ENCODE results near the gene NR3C2. TPM values are rescaled to one million over a fixed set of nuclear protein-coding genes. Genes with fewer than 3 reads are reported as not detected.
A peak's percentile ranks its signal among the peaks of the same experiment; 100 is the strongest.

The NR3C2 gene
- total RNA-seq, 1 donor from 2014 or later = 0.79 TPM

DNA sequence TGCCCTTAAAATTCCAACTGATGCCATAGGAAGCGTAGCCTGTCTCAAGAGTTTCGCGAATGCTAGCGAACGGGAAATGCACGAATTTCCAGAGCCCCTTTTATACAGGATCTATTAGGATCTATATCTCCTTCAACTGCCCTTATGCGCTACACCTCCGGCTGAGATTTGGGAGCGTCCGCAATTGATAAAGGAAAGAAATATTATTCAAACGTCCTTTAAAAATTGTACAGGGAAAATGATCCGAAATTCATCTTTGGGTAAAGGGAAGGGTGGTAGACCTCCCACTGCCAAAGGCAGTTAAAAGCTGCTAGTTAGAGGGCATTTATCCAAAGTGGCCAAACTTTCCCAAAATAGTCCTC lies 609 bp downstream of the NR3C2 start:
- DNase-seq (ENCODE audit: low read depth) = no peak
- no peak for TF ChIP-seq CTCF (IDR thresholded peaks at IDR 0.05; ENCODE audit: insufficient read depth, low read length, severe bottlenecking)
- FAIRE-seq = no peak
- Histone ChIP-seq H3K4me3 (ENCODE audit: low read depth, low read length) (peak overlapping the region; percentile 92), H3K36me3 (ENCODE audit: control insufficient read depth, insufficient read depth, low read length) (no peaks in the 10 kb centered on the region), H3K27me3 (ENCODE audit: control insufficient read depth, insufficient read depth, low read length) (peaks cover 11% of the 10 kb centered on the region)

GRCh38 chr4:148438047-148438446 lies 4.2 kb downstream of the NR3C2 start:
- no peak overlapping the region for H3K4me3 ChIP-seq (ENCODE audit: low read depth, low read length)
- no peak for DNase-seq (ENCODE audit: low read depth)
- peaks cover 2% of the 10 kb centered on the region for H3K27me3 ChIP-seq (ENCODE audit: control insufficient read depth, insufficient read depth, low read length)
- no peak for FAIRE-seq
- no peak for TF ChIP-seq CTCF (IDR thresholded peaks at IDR 0.05; ENCODE audit: insufficient read depth, low read length, severe bottlenecking)
- no peaks in the 10 kb centered on the region for H3K36me3 ChIP-seq (ENCODE audit: control insufficient read depth, insufficient read depth, low read length)

- TF ChIP-seq CTCF (IDR thresholded peaks at IDR 0.05; ENCODE audit: insufficient read depth, low read length, severe bottlenecking) = no peak
- FAIRE-seq = no peak
- DNase-seq (ENCODE audit: low read depth) = no peak
- peaks cover 2% of the 10 kb centered on the region for H3K27me3 ChIP-seq (ENCODE audit: control insufficient read depth, insufficient read depth, low read length)
- H3K4me3 ChIP-seq (ENCODE audit: low read depth, low read length) = no peak overlapping the region
- no peaks in the 10 kb centered on the region for H3K36me3 ChIP-seq (ENCODE audit: control insufficient read depth, insufficient read depth, low read length)
These were observed 4.8 kb downstream of the NR3C2 start for GRCh38 chr4:148437439-148437838.

- no peak for DNase-seq (ENCODE audit: low read depth)
- Histone ChIP-seq H3K4me3 (ENCODE audit: low read depth, low read length) (no peak overlapping the region), H3K36me3 (ENCODE audit: control insufficient read depth, insufficient read depth, low read length) (no peaks in the 10 kb centered on the region), H3K27me3 (ENCODE audit: control insufficient read depth, insufficient read depth, low read length) (peaks cover 2% of the 10 kb centered on the region)
- no peak for FAIRE-seq
- no peak for TF ChIP-seq CTCF (IDR thresholded peaks at IDR 0.05; ENCODE audit: insufficient read depth, low read length, severe bottlenecking)
These were observed 5.7 kb downstream of the NR3C2 start for GRCh38 chr4:148436512-148436911.

DNA sequence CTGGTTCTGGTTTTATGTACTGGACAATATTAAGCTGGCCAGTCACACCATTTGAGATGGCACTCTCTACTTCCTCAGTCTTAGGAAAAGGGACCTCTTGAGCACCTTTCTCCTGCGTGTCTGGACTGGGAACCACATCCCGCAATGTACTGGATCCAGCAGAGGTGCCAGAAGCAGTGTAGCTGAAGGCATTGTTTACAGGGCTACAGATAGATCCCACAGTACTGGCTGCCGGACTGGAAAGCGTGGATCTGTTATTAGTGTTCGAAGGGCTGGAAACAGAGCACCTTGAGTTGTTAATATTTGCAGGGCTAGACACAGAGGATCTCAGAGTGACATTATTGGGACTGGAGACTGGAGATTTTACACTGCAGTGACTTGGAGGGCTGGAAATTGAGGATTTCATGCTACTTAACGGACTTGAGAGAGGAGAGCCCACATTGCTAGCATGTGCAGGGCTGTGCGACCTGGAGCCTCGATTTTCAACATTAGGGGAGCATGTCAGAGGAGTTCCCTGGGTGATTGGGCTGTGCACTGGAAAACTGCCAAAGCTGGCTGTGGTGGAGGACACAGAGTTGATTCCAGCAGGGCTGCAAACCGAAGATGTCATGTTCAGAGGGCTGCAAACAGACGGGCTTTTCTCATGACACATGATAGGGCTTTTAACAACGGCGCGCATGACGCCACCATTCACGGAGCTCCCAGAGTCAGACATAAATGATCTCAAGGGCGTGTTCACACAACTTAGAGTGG lies 6.4 kb downstream of the NR3C2 start:
- FAIRE-seq = peak; percentile 66
- H3K27me3 ChIP-seq (ENCODE audit: control insufficient read depth, insufficient read depth, low read length) = peaks cover 2% of the 10 kb centered on the region
- no peak for TF ChIP-seq CTCF (IDR thresholded peaks at IDR 0.05; ENCODE audit: insufficient read depth, low read length, severe bottlenecking)

More for the DNA sequence above, 6.4 kb downstream of the NR3C2 start:
- Histone ChIP-seq H3K4me3 (ENCODE audit: low read depth, low read length) (no peak overlapping the region), H3K36me3 (ENCODE audit: control insufficient read depth, insufficient read depth, low read length) (no peaks in the 10 kb centered on the region)
- no peak for DNase-seq (ENCODE audit: low read depth)
